Activated CD8-positive, alpha-beta memory T cell treated with anti-CD3 and anti-CD28 coated beads for 36 hours (primary cell): ENCODE measurements around the gene HOXB4. TPM values are rescaled to one million over a fixed set of nuclear protein-coding genes. Genes with fewer than 3 reads are reported as not detected.

Source experiments
- CTCF ChIA-PET: fragments of 350-600 bp; sonication (Branson Sonifier 250); formaldehyde crosslinking; loops from one replicate; lab custom pipeline; 2021; ENCODE audit warnings: antibody characterized with exemption; lab: Charles Lee
- POLR2A ChIA-PET: fragments of 350-600 bp; sonication (Branson Sonifier 250); formaldehyde crosslinking; loops from one replicate; lab custom pipeline; 2021; ENCODE audit warnings: antibody characterized with exemption; lab: Charles Lee
- total RNA-seq, 2 experiments: library from RNA; stranded (reverse); gene quantifications; one replicate each; pipeline ENCODE4 v1.2.3, GENCODE V29; 2021

The HOXB4 gene
- total RNA-seq, 2 experiments from 2014 or later: 3.3 to 3.8 TPM

GRCh38 chr17:48558057-48558830 lies 19.9 kb downstream of the HOXB4 start:
- ChIA-PET CTCF (no interaction called here), POLR2A (no interaction called here)

GRCh38 chr17:48556576-48557401 lies 21.4 kb downstream of the HOXB4 start:
- ChIA-PET POLR2A (interaction anchor here (0.5 kb wide), 3 partner anchors 10 to 527 kb away, joined by 3 to 6 read pairs (median 3); no protein-coding TSS in a partner anchor), CTCF (interaction anchor here (0.7 to 1.0 kb wide), 3 partner anchors 20 to 204 kb away, joined by 3 to 5 read pairs (median 4); no protein-coding TSS in a partner anchor)

GRCh38 chr17:48556229-48556575 lies 21.9 kb downstream of the HOXB4 start:
- CTCF ChIA-PET: interaction anchor here (0.7 to 1.0 kb wide), 3 partner anchors 20 to 203 kb away, joined by 3 to 5 read pairs (median 4); no protein-coding TSS in a partner anchor
- POLR2A ChIA-PET: interaction anchor here (0.5 to 0.7 kb wide), 2 partner anchors 24 to 432 kb away, joined by 4 to 6 read pairs; no protein-coding TSS in a partner anchor

- POLR2A ChIA-PET: interaction anchor here (0.5 to 0.7 kb wide), 2 partner anchors 24 to 431 kb away, joined by 4 to 6 read pairs; no protein-coding TSS in a partner anchor
These were observed 22.6 kb downstream of the HOXB4 start for GRCh38 chr17:48555258-48556228.

GRCh38 chr17:48554412-48555257 lies 23.5 kb downstream of the HOXB4 start:
- ChIA-PET POLR2A (no interaction called here), CTCF (interaction anchor here (0.9 kb wide), 1 partner anchor 222 kb away, joined by 3 read pairs; no protein-coding TSS in a partner anchor)

More at GRCh38 chr17:48555258-48556228, 22.6 kb downstream of the HOXB4 start:
- CTCF ChIA-PET: interaction anchor here (0.7 to 0.9 kb wide), 2 partner anchors 32 to 223 kb away, joined by 3 read pairs; no protein-coding TSS in a partner anchor

- CTCF ChIA-PET: no interaction called here
- POLR2A ChIA-PET: no interaction called here
These were observed 24.3 kb downstream of the HOXB4 start for GRCh38 chr17:48553826-48554225.

- ChIA-PET CTCF (no interaction called here), POLR2A (no interaction called here)
These were observed 25.0 kb downstream of the HOXB4 start for GRCh38 chr17:48553190-48553547.

GRCh38 chr17:48552466-48553189 lies 25.5 kb downstream of the HOXB4 start:
- CTCF ChIA-PET: interaction anchor here (0.6 to 1.1 kb wide), 2 partner anchors 11 to 135 kb away, joined by 3 read pairs; no protein-coding TSS in a partner anchor

GRCh38 chr17:48551596-48552465 lies 26.3 kb downstream of the HOXB4 start:
- ChIA-PET CTCF (interaction anchor here (0.6 to 1.1 kb wide), 2 partner anchors 10 to 135 kb away, joined by 3 read pairs; no protein-coding TSS in a partner anchor), POLR2A (no interaction called here)

More at GRCh38 chr17:48552466-48553189, 25.5 kb downstream of the HOXB4 start:
- POLR2A ChIA-PET: no interaction called here

- ChIA-PET CTCF (interaction anchor here (1.1 kb wide), 1 partner anchor 10 kb away, joined by 3 read pairs; no protein-coding TSS in a partner anchor), POLR2A (no interaction called here)
These were observed 27.0 kb downstream of the HOXB4 start for GRCh38 chr17:48551214-48551555.

GRCh38 chr17:48550502-48551213 lies 27.5 kb downstream of the HOXB4 start:
- CTCF ChIA-PET: no interaction called here
- POLR2A ChIA-PET: no interaction called here

GRCh38 chr17:48549914-48550501 lies 28.1 kb downstream of the HOXB4 start:
- ChIA-PET POLR2A (no interaction called here), CTCF (no interaction called here)

GRCh38 chr17:48549281-48549630 lies 28.9 kb downstream of the HOXB4 start:
- POLR2A ChIA-PET: no interaction called here
- CTCF ChIA-PET: interaction anchor here (1.0 kb wide), 1 partner anchor 38 kb away, joined by 3 read pairs; no protein-coding TSS in a partner anchor

GRCh38 chr17:48548523-48549280 lies 29.4 kb downstream of the HOXB4 start:
- ChIA-PET POLR2A (no interaction called here), CTCF (interaction anchor here (1.0 kb wide), 1 partner anchor 39 kb away, joined by 3 read pairs; no protein-coding TSS in a partner anchor)
